HEK293T (cell line): ENCODE data around the gene KRTAP17-1.
"Not testable (repeated sequence)": the region's sequence is repeated elsewhere in the genome, so short reads cannot be mapped to it uniquely, and the experiment has no call there.

Source experiments
- ARNT ChIP-seq: fragments of 450-650 bp; IDR thresholded peaks from 2 replicates; pipeline ENCODE4 v1.6.1; 2017; ENCODE audit warnings: mild to moderate bottlenecking
- FOXM1 ChIP-seq: fragments of 450-650 bp; IDR thresholded peaks from 2 replicates; pipeline ENCODE4 v1.6.1; 2017; ENCODE audit warnings: mild to moderate bottlenecking, borderline replicate concordance
- LEF1 ChIP-seq: fragments of 450-650 bp; IDR thresholded peaks from 2 replicates; pipeline ENCODE4 v1.6.1; 2017; ENCODE audit warnings: mild to moderate bottlenecking, borderline replicate concordance
- ZNF384 ChIP-seq: fragments of 450-650 bp; IDR thresholded peaks from 2 replicates; pipeline ENCODE4 v1.6.1; 2016

- not testable (repeated sequence) for TF ChIP-seq ARNT, FOXM1, LEF1, ZNF384
These were observed 39.8 kb downstream of the KRTAP17-1 start, which contains the start of gene KRTAP9-7 for GRCh38 chr17:41275648-41276190.
